LNCAP (cell line): ENCODE data around the gene MAGI2.

ENCODE experiments used
- CTCF ChIP-seq: fragments of 450-650 bp; IDR thresholded peaks from 2 replicates; pipeline ENCODE4 v1.5.1; 2017; ENCODE audit warnings: mild to moderate bottlenecking

Gene MAGI2

GRCh38 chr7:79478386-79478785 is 24.9 kb upstream of the MAGI2 start:
- no peak for TF ChIP-seq CTCF

- TF ChIP-seq CTCF: no peak
Observed at GRCh38 chr7:79475455-79475854, 22.0 kb upstream of the MAGI2 start.

- no peak for TF ChIP-seq CTCF
Observed at GRCh38 chr7:79471699-79472098, 18.2 kb upstream of the MAGI2 start.

GRCh38 chr7:79471283-79471682 is 17.8 kb upstream of the MAGI2 start:
- no peak for TF ChIP-seq CTCF

- no peak for TF ChIP-seq CTCF
Observed at GRCh38 chr7:79465551-79465950, 12.1 kb upstream of the MAGI2 start.

DNA sequence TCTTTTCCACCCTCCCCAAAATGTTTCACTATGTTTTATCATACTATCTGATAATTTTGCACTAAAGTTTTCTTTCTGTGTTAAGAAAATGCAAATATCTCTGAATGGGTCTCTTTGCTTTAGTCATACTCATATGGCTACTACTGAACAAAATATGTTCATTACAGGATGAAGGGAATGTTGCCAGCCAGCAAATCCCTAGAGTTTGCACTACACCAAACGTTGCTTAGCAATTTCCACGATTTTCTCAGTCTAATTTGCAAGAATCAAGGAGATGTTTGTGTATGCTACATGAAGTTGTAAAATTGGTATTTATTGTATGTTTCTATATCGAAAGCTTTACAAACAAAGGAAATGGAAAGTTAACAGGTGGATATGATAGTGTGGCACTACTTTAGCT is 10.6 kb upstream of the MAGI2 start:
- no peak for TF ChIP-seq CTCF

GRCh38 chr7:79462390-79462789 is 8.9 kb upstream of the MAGI2 start:
- TF ChIP-seq CTCF: no peak

DNA sequence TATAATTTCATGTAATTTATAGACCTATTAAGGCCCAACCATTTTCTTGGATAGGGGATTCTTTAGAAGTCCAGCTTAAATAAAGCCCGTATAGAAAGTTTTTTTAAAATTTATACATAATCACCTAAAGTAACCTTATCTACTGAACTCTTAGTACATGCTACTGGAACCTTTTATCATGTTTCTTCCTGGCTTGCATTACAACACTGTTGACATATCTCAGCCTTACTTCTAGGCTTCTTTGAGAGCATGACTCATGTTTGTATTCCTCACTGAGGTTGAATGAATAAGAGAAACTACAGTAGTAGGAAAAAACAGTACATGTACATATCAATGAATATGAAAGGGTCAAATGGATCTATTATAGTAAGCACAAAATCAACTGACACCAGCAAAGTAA is 8.2 kb upstream of the MAGI2 start:
- no peak for TF ChIP-seq CTCF
